ENCODE measurements around the gene LYSET. TPM values are rescaled to one million over a fixed set of nuclear protein-coding genes. Genes with fewer than 3 reads are reported as not detected.
"Not testable (repeated sequence)": the region's sequence is repeated elsewhere in the genome, so short reads cannot be mapped to it uniquely, and the experiment has no call there.

The LYSET gene
- total RNA-seq, 1 donor from 2014 or later: 23.0 TPM

DNA sequence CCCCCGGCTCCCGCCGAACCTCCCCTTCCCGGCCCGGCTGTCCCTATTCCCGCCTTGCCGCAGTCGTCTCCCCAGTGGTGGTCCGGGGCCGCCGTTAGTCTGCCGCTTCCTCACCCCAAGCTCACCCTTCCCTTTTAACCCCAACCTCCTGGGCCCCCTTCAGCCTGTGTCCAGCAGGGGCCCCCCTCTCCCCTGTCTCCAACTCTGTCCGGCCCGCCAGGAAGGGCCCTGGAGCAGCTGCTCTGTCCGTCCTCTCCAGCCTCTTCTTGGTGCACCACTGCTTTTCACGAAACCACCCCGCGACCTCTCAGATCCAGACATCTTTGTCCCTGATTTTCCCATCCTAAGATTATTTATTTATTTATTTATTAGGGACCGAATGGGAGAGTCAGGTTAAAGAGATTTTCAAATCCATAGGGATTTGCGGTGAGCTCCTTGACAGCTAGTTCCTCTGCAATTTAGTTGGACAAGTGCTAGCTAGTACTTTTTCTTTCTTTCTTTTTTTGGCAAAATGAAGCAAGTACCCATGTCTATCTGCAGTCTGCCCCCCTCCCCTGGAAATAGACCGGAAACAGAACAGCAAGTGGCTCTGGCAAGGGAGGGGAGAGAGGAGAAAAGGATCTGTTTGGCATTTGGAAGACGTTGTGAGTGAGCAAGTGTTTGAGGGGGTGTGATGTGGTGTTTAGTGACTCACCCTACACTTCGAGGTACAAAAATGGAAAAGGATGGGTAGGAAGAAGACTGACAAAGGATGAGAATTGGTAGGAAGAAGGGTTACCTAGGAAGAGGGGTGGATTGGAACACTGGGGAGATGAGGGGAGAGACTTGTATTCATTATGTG lies 22.6 kb downstream of the LYSET start:
- DNase-seq (ENCODE audit: missing footprints): no peak
- ATAC-seq: peak; percentile 69
- intact Hi-C loops (cut with DNase I): loop anchor here (2.0 to 5.0 kb wide), 2 partner anchors 91 to 125 kb away; partner anchors contain the start of gene BTBD7

DNA sequence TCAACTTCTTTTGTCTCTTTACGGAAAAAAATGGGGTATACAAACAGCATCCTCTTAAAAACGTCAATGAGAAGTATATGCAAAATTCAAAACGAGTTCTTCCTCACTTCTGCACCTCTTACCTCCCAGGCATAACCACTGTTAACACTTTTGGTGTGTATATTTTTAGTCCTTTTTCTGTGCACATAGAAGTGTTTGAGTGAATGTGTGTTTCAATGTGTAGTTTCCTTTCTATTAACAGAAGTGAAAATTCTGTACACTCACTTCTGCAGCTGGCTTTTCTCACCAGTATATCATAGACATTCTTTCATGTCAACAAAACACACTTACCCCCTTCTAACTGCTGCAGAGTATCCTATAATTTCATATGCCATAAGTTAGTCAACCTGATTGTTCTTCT lies 27.3 kb downstream of the LYSET start:
- no peak for DNase-seq (ENCODE audit: missing footprints)
- intact Hi-C loops (cut with DNase I): no loop called here
- no peak for ATAC-seq

DNA sequence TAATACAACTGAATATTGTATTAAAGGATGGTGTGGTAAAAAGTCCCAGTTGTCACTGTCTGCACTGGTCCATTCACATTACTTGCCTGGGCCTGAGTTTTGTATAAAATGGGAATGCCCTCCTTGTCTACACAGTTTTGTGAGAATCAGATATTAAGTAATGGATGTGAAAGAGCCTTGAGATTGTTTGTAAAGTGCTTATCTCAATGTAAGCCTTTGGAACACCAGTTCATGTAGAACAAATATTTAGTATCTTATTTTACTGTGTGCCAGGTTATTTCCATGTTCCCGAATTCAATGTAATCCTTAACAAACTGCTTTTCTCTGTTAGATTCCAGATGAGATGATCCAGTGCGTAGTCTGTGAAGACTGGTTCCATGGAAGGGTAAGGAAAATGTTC lies 29.5 kb downstream of the LYSET start:
- ATAC-seq (no peak), DNase-seq (ENCODE audit: missing footprints) (no peak)
- intact Hi-C loops (cut with DNase I): no loop called here

DNA sequence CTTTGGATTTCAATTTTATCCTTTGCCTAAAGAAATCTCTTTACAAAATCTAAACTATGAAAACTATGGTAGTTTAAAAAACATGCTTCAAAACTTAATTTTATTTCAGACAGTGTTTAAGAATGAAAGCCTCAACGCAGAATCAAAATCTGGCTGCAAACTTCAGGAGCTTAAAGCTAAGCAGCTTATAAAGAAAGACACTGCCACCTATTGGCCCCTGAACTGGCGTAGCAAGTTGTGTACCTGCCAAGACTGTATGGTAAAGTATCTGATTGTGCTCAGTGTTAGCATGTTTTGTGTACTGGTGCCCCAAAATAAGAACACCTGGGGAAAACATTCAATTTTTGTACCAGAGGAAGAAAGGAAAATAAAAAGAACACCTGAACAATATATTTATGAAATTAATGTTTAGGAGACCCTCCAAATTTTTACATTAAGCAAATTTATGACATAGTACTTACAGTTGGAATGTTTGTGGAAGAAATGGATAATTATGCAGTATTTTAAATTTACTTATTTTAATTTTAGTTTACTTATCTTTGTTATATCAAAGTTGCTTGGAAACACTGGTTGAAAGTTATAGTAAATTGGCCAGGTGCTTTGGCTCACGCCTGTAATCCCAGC lies 34.1 kb downstream of the LYSET start:
- ATAC-seq: peak; percentile 50
- no peak for DNase-seq (ENCODE audit: missing footprints)
- intact Hi-C loops (cut with DNase I): no loop called here

DNA sequence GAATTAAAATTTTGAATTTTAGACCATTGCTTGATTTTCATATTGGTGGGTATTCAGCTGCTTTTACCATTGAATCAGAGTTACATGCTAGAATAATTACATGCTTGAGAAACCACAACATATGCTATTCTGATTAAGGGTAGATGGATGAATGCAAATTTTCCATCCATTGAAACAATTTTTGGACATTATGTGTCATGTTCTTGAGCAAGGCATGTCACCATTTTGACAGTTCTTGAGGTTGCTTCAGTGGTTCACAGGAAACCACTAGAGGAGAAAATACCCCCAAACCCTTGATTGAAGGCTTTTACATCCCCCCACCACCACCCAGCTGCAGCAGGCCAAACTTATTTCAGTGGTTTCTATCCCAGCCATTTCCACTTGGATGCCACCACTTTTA lies 35.4 kb downstream of the LYSET start:
- DNase-seq (ENCODE audit: missing footprints) (no peak), ATAC-seq (no peak)
- intact Hi-C loops (cut with DNase I): no loop called here

DNA sequence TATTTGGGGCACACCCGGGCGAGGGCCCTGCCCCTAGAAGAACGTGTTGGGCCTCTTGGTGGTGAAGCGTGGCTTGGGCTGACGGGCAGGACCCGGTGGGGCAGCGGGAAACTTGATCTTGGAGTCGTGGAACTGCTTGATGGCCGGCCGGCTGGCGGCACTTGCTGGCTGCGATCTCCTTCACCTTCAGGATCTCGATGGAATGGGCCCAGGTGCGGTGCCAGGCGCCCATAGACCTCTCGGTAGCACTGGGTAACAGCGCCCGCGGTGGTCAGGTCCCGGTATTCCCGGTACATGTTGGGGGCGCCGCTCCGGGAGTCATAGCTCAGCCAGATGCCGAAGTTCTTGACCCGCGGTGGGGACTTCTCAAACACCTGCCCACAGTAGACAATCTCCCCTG lies 38.4 kb downstream of the LYSET start:
- ATAC-seq: no peak
- DNase-seq (ENCODE audit: missing footprints): no peak
- intact Hi-C loops (cut with DNase I): no loop called here

DNA sequence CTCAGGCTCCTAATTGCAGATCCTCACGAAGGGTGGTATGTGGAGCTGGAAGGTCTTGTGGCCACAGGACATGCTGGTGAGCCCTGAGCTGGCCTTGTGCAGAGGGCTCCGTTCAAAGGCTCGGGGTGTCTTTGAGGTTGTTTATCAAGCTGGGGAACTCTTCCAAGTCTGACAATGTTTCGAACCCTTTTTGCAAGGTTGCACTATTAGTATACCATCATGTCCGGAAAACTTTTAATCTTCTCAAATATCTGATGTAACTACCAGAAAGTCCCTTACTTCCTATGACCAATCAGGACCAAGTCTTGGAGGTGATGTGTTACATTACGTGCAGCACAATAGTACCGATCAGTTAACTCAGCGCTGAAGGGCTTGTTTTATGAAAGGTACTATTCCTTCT lies 43.4 kb downstream of the LYSET start:
- no peak for ATAC-seq
- DNase-seq (ENCODE audit: missing footprints): no peak
- intact Hi-C loops (cut with DNase I): no loop called here

DNA sequence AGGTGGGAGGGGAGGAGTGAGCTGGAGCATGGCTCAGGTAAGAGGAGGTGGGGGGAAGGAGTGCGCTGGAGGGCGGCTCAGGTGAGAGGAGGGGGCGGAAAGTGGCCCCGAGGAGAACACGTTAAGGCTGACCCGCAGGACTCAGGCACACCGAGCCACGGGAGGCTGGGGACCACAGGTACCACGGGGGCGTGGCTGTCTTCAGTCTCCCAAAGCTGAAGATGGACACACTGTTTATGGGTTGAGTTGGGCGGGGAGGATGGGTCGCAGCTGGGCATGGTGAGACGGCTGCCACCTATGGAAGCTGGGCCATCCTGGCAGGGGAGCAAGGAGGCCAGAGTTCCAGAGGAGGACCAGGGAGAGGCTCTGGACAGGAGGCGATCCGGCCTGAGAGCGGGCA lies 45.4 kb downstream of the LYSET start:
- intact Hi-C loops (cut with DNase I): loop anchor here (10.0 kb wide), 1 partner anchor 384 kb away; no protein-coding TSS in a partner anchor

DNA sequence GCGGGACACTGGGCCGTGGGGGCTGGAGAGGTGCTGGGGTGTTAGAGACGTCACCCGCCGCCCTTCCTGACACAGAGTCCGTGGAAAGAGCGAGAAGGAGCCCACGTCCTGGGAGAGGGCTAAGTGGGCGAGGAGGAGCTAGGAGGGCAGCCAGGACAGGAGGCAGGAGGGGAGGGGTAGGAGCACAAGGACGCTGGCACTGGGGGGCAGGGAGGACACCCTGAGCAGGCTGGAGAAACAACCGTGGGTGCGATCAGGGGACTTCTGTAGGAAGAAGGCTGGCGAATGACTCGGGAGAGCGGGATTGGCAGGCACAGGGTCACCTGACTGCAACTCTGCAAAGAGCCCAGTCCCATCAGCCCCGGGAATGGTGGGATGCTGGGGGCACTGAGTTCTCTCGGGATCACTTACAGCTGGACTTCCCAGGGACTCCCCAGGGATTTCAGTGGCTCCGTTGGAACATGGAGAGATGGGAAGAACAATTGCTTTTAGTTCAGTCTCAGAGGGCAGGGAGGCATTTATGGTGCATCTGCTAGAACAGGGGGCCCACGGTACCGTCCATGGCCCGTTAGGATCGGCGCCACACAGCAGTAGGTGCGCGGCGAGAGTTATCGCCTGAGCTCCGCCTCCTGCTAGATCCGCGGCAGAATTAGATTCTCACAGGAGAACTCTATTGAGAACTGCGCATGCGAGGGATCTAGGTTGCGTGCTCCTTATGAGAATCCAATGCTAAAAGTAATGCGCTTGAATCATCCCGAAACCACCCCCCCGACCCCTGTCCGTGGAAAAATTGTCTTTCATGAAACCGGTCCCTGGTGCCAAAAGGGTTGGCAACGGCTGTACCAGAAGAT lies 46.2 kb downstream of the LYSET start:
- ATAC-seq (peak; percentile 45), DNase-seq (ENCODE audit: missing footprints) (no peak)
- intact Hi-C loops (cut with DNase I): loop anchor here (10.0 kb wide), 1 partner anchor 383 kb away; no protein-coding TSS in a partner anchor

More for the DNA sequence above, 45.4 kb downstream of the LYSET start:
- no peak for ATAC-seq
- DNase-seq (ENCODE audit: missing footprints): no peak

DNA sequence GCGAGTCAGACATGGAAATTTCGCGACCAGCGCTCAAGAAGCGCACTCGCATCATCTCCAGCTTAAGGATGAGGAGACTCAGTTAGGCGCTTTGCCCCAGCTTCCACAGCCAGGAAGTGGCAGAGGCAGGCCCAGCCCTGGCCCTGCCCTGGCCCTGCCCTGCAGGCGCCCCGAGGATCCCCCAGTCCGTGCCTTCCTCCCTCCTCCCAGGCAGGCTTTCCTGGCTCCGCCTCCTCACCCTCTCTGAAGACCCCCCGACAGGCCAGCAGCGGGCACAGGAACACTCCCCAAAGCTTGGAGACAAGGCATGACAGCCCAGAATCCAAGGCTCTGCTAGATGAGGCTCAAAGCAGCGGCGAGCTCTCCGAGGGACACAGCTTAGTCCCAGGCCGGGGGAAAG lies 47.0 kb downstream of the LYSET start:
- ATAC-seq: no peak
- DNase-seq (ENCODE audit: missing footprints): no peak
- intact Hi-C loops (cut with DNase I): loop anchor here (10.0 kb wide), 1 partner anchor 383 kb away; no protein-coding TSS in a partner anchor

DNA sequence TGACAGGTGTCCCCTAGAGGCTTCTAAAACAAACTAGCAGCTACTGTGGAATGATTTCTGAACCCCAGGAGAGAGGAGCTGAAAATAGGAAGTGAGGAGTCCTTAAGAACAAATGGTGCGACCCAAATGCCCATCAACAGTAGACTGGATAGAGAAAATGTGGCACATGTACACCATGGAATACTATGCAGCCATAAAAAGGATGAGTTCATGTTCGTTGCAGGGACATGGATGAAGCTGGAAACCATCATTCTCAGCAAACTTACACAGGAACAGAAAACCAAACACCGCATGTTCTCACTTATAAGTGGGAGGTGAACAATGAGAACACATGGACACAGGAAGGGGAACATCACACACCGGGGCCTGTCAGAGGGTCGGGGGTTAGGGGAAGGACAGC lies 48.0 kb downstream of the LYSET start:
- DNase-seq (ENCODE audit: missing footprints); ATAC-seq: not testable (repeated sequence)
- intact Hi-C loops (cut with DNase I): loop anchor here (10.0 kb wide), 1 partner anchor 382 kb away; no protein-coding TSS in a partner anchor

DNA sequence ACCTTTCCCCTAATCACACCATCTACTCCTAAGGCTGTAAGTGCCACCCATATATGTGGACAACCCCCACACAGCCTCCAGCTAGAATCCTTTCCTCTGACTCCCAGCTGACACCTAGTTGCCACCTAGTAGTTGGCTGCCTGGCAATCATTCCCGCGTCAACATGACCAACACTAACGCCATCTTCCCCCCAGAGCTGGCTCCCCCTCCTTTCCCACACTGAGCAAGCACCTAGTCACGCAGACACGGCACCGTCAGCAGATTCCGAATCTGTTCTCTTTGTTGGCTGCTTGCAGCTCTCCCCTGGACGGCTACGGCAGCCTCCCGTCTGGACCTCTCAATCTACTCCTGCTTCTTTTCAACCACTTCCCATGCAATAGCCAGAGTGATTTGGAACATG lies 49.7 kb downstream of the LYSET start:
- ATAC-seq: no peak
- intact Hi-C loops (cut with DNase I): loop anchor here (10.0 kb wide), 1 partner anchor 380 kb away; no protein-coding TSS in a partner anchor
- no peak for DNase-seq (ENCODE audit: missing footprints)

Other genes with a start within 250 kb of the LYSET start
- 123 TPM for gene ITPK1, start 69.4 kb upstream of the LYSET start, total RNA-seq
- gene MOAP1, start 420 bp upstream of the LYSET start, total RNA-seq: 52.5 TPM
- gene GON7, start 21.7 kb downstream of the LYSET start, total RNA-seq: 15.6 TPM
- 20.5 TPM for gene UBR7, start 21.9 kb downstream of the LYSET start, total RNA-seq
- gene BTBD7, start 147.7 kb downstream of the LYSET start, total RNA-seq: 22.5 TPM
- 0.51 TPM for gene COX8C, start 161.9 kb downstream of the LYSET start, total RNA-seq
- 0.19 TPM for gene UNC79, start 245.6 kb downstream of the LYSET start, total RNA-seq

Measured in Right ventricle myocardium inferior (tissue), 1 donor.